A549 (cell line): ENCODE results near the gene CDH4. TPM values are rescaled to one million over a fixed set of nuclear protein-coding genes. Genes with fewer than 3 reads are reported as not detected.

Experiments used
- ATAC-seq, 2 experiments: fragments of 200-7000 bp in 1 of 2; fragments of >200 bp in 1 of 2; cut with Nextera tagmentation in 1 of 2; cut with Tn5 transposase in 1 of 2; 3 replicates each; pipeline versions ENCODE4 v1.8.0 to v1.9.1; 2018 to 2020; ENCODE audit warnings: mild to moderate bottlenecking in 1 of 2, moderate library complexity in 1 of 2
- CTCF ChIA-PET: fragments of 300-600 bp; sonication (Branson Sonifier 250); formaldehyde crosslinking; extraction: SDS; loops from one replicate; lab custom pipeline; 2021; ENCODE audit warnings: antibody characterized with exemption, inconsistent platforms; lab: Yijun Ruan, JAX
- POLR2A ChIA-PET: fragments of 350-600 bp; formaldehyde crosslinking; extraction: SDS; loops from one replicate; lab custom pipeline; 2021; ENCODE audit warnings: antibody characterized with exemption, inconsistent platforms; lab: Yijun Ruan, JAX
- DNase-seq, 2 experiments: peaks; one replicate each; pipeline versions ENCODE4 v3.0.0 to v3.0.0-alpha.2; 2011 to 2016; ENCODE audit warnings: low read depth in 1 of 2, low spot score in 1 of 2
- FAIRE-seq: peaks from 2 replicates; lab custom pipeline; 2011; peaks lifted over from hg19 to GRCh38; lab: Jason Lieb, UNC
- H3K27ac ChIP-seq, 2 experiments: fragments of >200 bp; sonication (Bioruptor Twin); formaldehyde crosslinking; 3 replicates each; pipeline ENCODE4 v1.5.1; 2016 to 2017
- H3K4me1 ChIP-seq: fragments of >200 bp; sonication (Bioruptor Twin); formaldehyde crosslinking; 3 replicates; pipeline ENCODE4 v1.6.1; 2016
- H3K4me2 ChIP-seq: fragments of >200 bp; sonication (Bioruptor Twin); formaldehyde crosslinking; 3 replicates; pipeline ENCODE4 v1.6.1; 2016
- H3K4me3 ChIP-seq: fragments of >200 bp; sonication (Bioruptor Twin); formaldehyde crosslinking; 3 replicates; pipeline ENCODE4 v1.5.1; 2016
- H3K9me3 ChIP-seq: fragments of >200 bp; sonication (Bioruptor Twin); formaldehyde crosslinking; 3 replicates; pipeline ENCODE4 v1.6.1; 2016
- CEBPB ChIP-seq, 2 experiments: fragments of >200 bp in 1 of 2; sonication (Bioruptor Twin) in 1 of 2; formaldehyde crosslinking in 1 of 2; IDR thresholded peaks; 2 replicates each; pipeline ENCODE4 v1.6.1; 2012 to 2016
- CHD2 ChIP-seq: fragments of 150-350 bp; IDR thresholded peaks from 2 replicates; pipeline ENCODE4 v1.6.1; 2014; ENCODE audit warnings: low read length; ENCODE audit not compliant: partially characterized antibody
- EHMT2 ChIP-seq: fragments of 200-600 bp; sonication (generic); IDR thresholded peaks from 2 replicates; pipeline ENCODE4 v1.6.1; 2016; ENCODE audit warnings: antibody characterized with exemption, low read depth, mild to moderate bottlenecking, moderate library complexity
- ESRRA ChIP-seq: fragments of 150-350 bp; IDR thresholded peaks from 2 replicates; pipeline ENCODE4 v1.6.1; 2014; ENCODE audit warnings: mild to moderate bottlenecking, low read length, borderline replicate concordance
- GATA3 ChIP-seq: IDR thresholded peaks from 2 replicates; pipeline ENCODE4 v1.6.1; 2012; ENCODE audit warnings: borderline replicate concordance
- HOXB13 ChIP-seq: fragments of 250-450 bp; sonication (Bioruptor Pico); IDR thresholded peaks from 2 replicates; pipeline ENCODE4 v1.5.0; 2020; ENCODE audit warnings: low read depth, mild to moderate bottlenecking, moderate library complexity
- HOXB5 ChIP-seq: fragments of 250-450 bp; sonication (Bioruptor Pico); IDR thresholded peaks from 2 replicates; pipeline ENCODE4 v1.5.0; 2020; ENCODE audit warnings: mild to moderate bottlenecking, moderate library complexity
- JUN ChIP-seq, 2 experiments: fragments of >200 bp; sonication (Bioruptor Twin); formaldehyde crosslinking; IDR thresholded peaks; 2 replicates in 1 of 2; 3 replicates in 1 of 2; pipeline ENCODE4 v1.6.1; 2016 to 2017
- KDM1A ChIP-seq: fragments of 200-600 bp; sonication (generic); IDR thresholded peaks from 2 replicates; pipeline ENCODE4 v1.6.1; 2016; ENCODE audit warnings: low read depth, mild to moderate bottlenecking
- MAFK ChIP-seq: fragments of 450-650 bp; IDR thresholded peaks from 2 replicates; pipeline ENCODE4 v1.6.1; 2014; ENCODE audit not compliant: partially characterized antibody
- NPAS2 ChIP-seq: fragments of 250-450 bp; sonication (Bioruptor Pico); IDR thresholded peaks from 2 replicates; pipeline ENCODE4 v1.8.0; 2022; ENCODE audit warnings: mild to moderate bottlenecking, moderate library complexity, borderline replicate concordance
- RAD21 ChIP-seq, 2 experiments: fragments of >200 bp in 1 of 2; sonication (Bioruptor Twin) in 1 of 2; formaldehyde crosslinking in 1 of 2; IDR thresholded peaks in 1 of 2; conservative IDR thresholded peaks in 1 of 2; 2 replicates in 1 of 2; 3 replicates in 1 of 2; pipeline ENCODE4 v1.6.1; 2012 to 2018; ENCODE audit warnings: inconsistent platforms in 1 of 2
- SMC3 ChIP-seq: fragments of >200 bp; sonication (Bioruptor Twin); formaldehyde crosslinking; IDR thresholded peaks from 3 replicates; pipeline ENCODE4 v1.6.1; 2018; ENCODE audit warnings: inconsistent platforms
- SREBF2 ChIP-seq: fragments of 450-650 bp; IDR thresholded peaks from 2 replicates; pipeline ENCODE4 v1.6.1; 2014; ENCODE audit warnings: mild to moderate bottlenecking, moderate library complexity
- ZC3H11A ChIP-seq: fragments of 450-650 bp; IDR thresholded peaks from 2 replicates; pipeline ENCODE4 v1.6.1; 2014; ENCODE audit warnings: antibody characterized with exemption, mild to moderate bottlenecking
- ZFP36 ChIP-seq: fragments of 450-650 bp; IDR thresholded peaks from 2 replicates; pipeline ENCODE4 v1.6.1; 2014; ENCODE audit warnings: borderline replicate concordance; ENCODE audit not compliant: partially characterized antibody
- ZNF302 ChIP-seq: fragments of 250-450 bp; sonication (Bioruptor Pico); IDR thresholded peaks from 2 replicates; pipeline ENCODE4 v1.9.0; 2021; ENCODE audit warnings: inconsistent platforms, mild to moderate bottlenecking, moderate library complexity
- WGBS: methylation state at CpG from one replicate; pipeline ENCODE4 v1.1.6; 2017; ENCODE audit errors: missing lambda C conversion rate; 5-methylcytosine and 5-hydroxymethylcytosine counted together
- polyA plus RNA-seq, 4 experiments: library from polyadenylated mRNA; depleted of rRNA in 3 of 4; stranded (reverse); fragments of >200 nt; fragmentation: RNase III in 1 of 4; extraction: RNeasy Plus Mini Kit Qiagen cat#74134 plus additional on column Dnase treatment in 1 of 4; gene quantifications; 2 replicates in 3 of 4; 3 replicates in 1 of 4; pipeline ENCODE4 v1.2.3, GENCODE V29; 2011 to 2017
- TF ChIP-seq, protein P1 (sequence below): fragments of 250-450 bp; sonication (Bioruptor Pico); IDR thresholded peaks from 2 replicates; pipeline ENCODE4 v1.5.0; 2020; ENCODE audit warnings: low read depth, mild to moderate bottlenecking, moderate library complexity
- TF ChIP-seq, protein P2 (sequence below): fragments of 150-350 bp; IDR thresholded peaks from 2 replicates; pipeline ENCODE4 v1.6.1; 2014; ENCODE audit warnings: low read depth, mild to moderate bottlenecking, low read length
- TF ChIP-seq, protein P3 (sequence below): IDR thresholded peaks from 2 replicates; pipeline ENCODE4 v1.6.1; 2012
- TF ChIP-seq, protein P4 (sequence below): fragments of >200 bp; sonication (Bioruptor Twin); formaldehyde crosslinking; IDR thresholded peaks from 2 replicates; pipeline ENCODE4 v1.6.1; 2016

CDH4 gene
- polyA plus RNA-seq, 2 of the 4 experiments (the other 2 are of a cell fraction), result 3.4 to 10.3 TPM

DNA sequence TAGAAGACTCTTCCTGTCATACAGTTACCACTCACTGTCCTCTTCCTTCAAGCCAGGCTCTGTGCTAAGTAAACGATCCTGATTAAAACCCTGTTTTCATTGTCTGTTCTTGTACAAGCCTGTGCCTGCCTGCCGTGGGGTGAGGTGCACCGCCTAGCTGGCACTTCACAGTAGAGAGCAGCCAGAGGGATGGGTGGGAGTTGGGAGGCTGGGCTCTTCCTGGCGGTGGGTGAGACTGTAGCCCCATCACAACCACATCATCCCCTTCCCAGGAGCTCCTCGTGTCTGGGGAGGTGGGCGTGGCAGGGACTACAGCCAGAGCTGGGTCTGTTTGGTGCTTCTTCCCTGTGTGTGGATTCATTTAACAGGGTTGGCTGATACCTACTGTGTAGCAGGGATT is 431.7 kb downstream of the CDH4 start (continued):
- TF ChIP-seq, protein P1, sequence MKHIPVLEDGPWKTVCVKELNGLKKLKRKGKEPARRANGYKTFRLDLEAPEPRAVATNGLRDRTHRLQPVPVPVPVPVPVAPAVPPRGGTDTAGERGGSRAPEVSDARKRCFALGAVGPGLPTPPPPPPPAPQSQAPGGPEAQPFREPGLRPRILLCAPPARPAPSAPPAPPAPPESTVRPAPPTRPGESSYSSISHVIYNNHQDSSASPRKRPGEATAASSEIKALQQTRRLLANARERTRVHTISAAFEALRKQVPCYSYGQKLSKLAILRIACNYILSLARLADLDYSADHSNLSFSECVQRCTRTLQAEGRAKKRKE (CRISPR knock-in tag), result no peak
- TF ChIP-seq ZNF302 (CRISPR knock-in tag), result no peak
- TF ChIP-seq, protein P2, sequence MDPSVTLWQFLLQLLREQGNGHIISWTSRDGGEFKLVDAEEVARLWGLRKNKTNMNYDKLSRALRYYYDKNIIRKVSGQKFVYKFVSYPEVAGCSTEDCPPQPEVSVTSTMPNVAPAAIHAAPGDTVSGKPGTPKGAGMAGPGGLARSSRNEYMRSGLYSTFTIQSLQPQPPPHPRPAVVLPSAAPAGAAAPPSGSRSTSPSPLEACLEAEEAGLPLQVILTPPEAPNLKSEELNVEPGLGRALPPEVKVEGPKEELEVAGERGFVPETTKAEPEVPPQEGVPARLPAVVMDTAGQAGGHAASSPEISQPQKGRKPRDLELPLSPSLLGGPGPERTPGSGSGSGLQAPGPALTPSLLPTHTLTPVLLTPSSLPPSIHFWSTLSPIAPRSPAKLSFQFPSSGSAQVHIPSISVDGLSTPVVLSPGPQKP, result no peak

DNA sequence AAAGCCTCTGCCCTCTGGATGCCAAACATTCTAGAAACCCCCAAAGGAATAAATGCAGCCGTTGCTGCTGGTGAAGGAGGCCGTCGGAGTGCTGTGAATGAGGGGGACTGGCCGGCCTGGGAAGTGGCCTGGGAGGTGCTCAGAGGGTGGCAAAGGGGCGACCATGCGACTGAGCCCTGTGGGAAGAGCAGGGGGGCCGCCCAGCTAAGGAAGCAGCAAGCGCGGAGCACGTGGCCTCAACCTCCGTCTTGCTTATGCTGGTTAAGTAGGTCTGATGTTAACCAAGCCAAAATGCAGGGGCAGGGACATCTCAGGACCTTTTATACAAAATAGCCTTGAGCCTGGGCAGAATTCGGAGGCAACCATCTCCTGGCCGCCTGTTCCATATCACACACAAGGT is 432.1 kb downstream of the CDH4 start:
- Histone ChIP-seq H3K4me3 (no peak overlapping the region), H3K27ac (no peak overlapping the region), H3K4me1 (no peaks in the 10 kb centered on the region), H3K4me2 (no peak overlapping the region), H3K9me3 (no peaks in the 10 kb centered on the region)
- ATAC-seq (no peak), DNase-seq (no peak), FAIRE-seq (no peak)
- POLR2A ChIA-PET, result no interaction called here
- CTCF ChIA-PET, result no interaction called here
- TF ChIP-seq KDM1A (no peak), SMC3 (no peak), HOXB13 (no peak), CHD2 (no peak), ZC3H11A (no peak)
- TF ChIP-seq, protein P3, sequence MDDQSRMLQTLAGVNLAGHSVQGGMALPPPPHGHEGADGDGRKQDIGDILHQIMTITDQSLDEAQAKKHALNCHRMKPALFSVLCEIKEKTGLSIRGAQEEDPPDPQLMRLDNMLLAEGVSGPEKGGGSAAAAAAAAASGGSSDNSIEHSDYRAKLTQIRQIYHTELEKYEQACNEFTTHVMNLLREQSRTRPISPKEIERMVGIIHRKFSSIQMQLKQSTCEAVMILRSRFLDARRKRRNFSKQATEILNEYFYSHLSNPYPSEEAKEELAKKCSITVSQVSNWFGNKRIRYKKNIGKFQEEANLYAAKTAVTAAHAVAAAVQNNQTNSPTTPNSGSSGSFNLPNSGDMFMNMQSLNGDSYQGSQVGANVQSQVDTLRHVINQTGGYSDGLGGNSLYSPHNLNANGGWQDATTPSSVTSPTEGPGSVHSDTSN, result no peak
- TF ChIP-seq, protein P2, result no peak
- TF ChIP-seq, protein P1 (CRISPR knock-in tag), result no peak
- WGBS, result 65% methylated on average over 13 of the region's 13 CpGs

DNA sequence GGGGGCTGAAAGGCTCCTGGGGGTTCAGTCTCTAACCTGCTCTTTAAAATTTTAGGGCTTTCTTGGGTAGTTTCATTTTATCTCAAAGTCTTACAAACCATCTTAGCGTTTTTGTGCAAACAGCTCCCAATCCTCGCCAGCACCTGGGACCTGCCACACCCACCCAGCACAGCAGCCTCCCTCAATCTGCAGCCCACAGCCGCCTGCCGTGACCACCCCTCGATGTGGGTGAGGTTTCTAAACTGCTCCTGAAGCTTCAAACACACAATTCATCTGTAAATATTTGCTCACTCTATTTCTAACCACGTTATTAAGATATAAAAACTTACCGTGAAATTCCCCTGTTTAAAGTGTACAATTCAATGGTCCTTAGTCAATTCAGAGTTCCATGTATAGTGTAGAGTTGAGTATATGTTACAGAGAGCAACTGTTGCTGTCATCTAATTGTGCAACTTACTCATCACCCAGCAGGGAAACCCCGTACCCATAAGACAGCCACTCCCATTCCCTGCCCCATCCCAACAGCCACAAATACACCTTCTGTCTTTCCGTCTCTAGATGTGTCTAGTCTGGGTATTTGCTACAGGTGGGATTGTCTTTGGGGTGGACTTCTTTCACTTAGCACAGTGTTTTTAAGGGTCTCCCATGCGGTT is 432.6 kb downstream of the CDH4 start:
- ChIA-PET POLR2A (no interaction called here), CTCF (no interaction called here)
- H3K4me1 ChIP-seq, result no peaks in the 10 kb centered on the region
- H3K9me3 ChIP-seq, result no peaks in the 10 kb centered on the region
- DNase-seq (no peak), ATAC-seq (no peak), FAIRE-seq (no peak)
- WGBS, result 39% methylated on average over 10 of the region's 10 CpGs
- no peak overlapping the region for H3K4me2 ChIP-seq
- TF ChIP-seq CEBPB (IDR thresholded peaks at IDR 0.05), result no peak
- TF ChIP-seq, all 56 proteins: peak for 0
- no peak overlapping the region for H3K4me3 ChIP-seq
- H3K27ac ChIP-seq, result no peak overlapping the region

DNA sequence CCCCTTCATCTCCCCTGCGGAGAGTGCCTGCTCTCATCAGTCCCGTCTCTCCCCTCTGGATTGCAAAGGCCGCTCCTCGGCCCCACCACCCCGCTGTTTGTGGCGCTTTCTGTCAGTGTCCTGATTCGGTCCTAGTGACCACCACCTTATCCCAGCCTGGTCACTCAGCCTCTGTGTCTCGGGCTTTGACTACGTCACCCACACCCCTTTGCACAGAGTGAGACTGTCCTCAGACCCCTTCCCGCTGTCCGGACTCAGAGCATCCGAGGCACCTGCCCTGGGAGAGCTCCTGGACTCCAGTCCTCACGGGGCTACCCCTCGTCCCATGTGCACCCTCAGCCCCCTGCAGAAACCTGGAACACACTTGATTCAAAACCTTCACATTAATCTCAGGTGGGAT is 433.4 kb downstream of the CDH4 start:
- ATAC-seq (no peak), FAIRE-seq (no peak), DNase-seq (no peak)
- CTCF ChIA-PET, result no interaction called here
- no peak overlapping the region for H3K4me3 ChIP-seq
- H3K4me1 ChIP-seq, result no peaks in the 10 kb centered on the region
- POLR2A ChIA-PET, result no interaction called here
- 86% methylated on average over 14 of the region's 14 CpGs for WGBS
- no peak overlapping the region for H3K27ac ChIP-seq
- H3K4me2 ChIP-seq, result no peak overlapping the region
- no peaks in the 10 kb centered on the region for H3K9me3 ChIP-seq
- TF ChIP-seq MAFK, result no peak
- TF ChIP-seq, protein P1 (CRISPR knock-in tag), result no peak
- TF ChIP-seq, protein P4, sequence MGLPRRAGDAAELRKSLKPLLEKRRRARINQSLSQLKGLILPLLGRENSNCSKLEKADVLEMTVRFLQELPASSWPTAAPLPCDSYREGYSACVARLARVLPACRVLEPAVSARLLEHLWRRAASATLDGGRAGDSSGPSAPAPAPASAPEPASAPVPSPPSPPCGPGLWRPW, result no peak
- no peak for TF ChIP-seq ZFP36
- TF ChIP-seq EHMT2, result no peak
- no peak for TF ChIP-seq ESRRA
- no peak for TF ChIP-seq RAD21 (conservative IDR thresholded peaks at IDR 0.05 in 1 of 2, IDR thresholded peaks at IDR 0.05 in 1 of 2)
- no peak for TF ChIP-seq HOXB5
- TF ChIP-seq JUN (IDR thresholded peaks at IDR 0.05), result no peak
- no peak for TF ChIP-seq GATA3
- TF ChIP-seq SREBF2, result no peak
- no peak for TF ChIP-seq NPAS2 (CRISPR knock-in tag)
